K562 (cell line): ENCODE results near the gene RBBP8. TPM values are rescaled to one million over a fixed set of nuclear protein-coding genes. Genes with fewer than 3 reads are reported as not detected.

Experiments used
- EP400 ChIP-seq: fragments of 450-650 bp; IDR thresholded peaks from 2 replicates; pipeline ENCODE4 v1.6.1; 2017; ENCODE audit warnings: antibody characterized with exemption, mild to moderate bottlenecking, moderate library complexity
- HCFC1 ChIP-seq: IDR thresholded peaks from 2 replicates; pipeline ENCODE4 v1.6.1; 2012; ENCODE audit warnings: low read depth, low read length, improper control_type of control experiment
- HMGN3 ChIP-seq: IDR thresholded peaks from 2 replicates; pipeline ENCODE4 v1.6.1; 2011; ENCODE audit warnings: borderline replicate concordance, low read depth, mild to moderate bottlenecking, mixed read lengths, low read length; ENCODE audit not compliant: insufficient read length; ENCODE audit errors: extremely low read depth
- KAT7 ChIP-seq: sonication (generic); formaldehyde crosslinking; IDR thresholded peaks from 2 replicates; pipeline ENCODE4 v1.8.0; 2022; ENCODE audit warnings: missing genetic modification reagents, mild to moderate bottlenecking, borderline replicate concordance
- LCOR ChIP-seq: sonication (generic); formaldehyde crosslinking; IDR thresholded peaks from 2 replicates; pipeline ENCODE4 v1.8.0; 2022; ENCODE audit warnings: mild to moderate bottlenecking, missing genetic modification reagents
- MCM7 ChIP-seq, 2 experiments: fragments of 450-650 bp; IDR thresholded peaks; 2 replicates each; pipeline ENCODE4 v1.6.1; 2016 to 2018
- POLR2H ChIP-seq: IDR thresholded peaks from 2 replicates; pipeline ENCODE4 v1.6.1; 2016; ENCODE audit warnings: missing genetic modification characterization, low read depth, mild to moderate bottlenecking, control low read depth, missing compliant biosample characterization, moderate library complexity
- RBBP5 ChIP-seq: fragments of 200-600 bp; sonication (generic); IDR thresholded peaks from 2 replicates; pipeline ENCODE4 v1.6.1; 2012; ENCODE audit warnings: borderline replicate concordance, mild to moderate bottlenecking, low read length, control low read depth, inconsistent platforms; ENCODE audit not compliant: insufficient read depth, poor library complexity, severe bottlenecking
- RBFOX2 ChIP-seq: fragments of 200-400 bp; formaldehyde crosslinking; IDR thresholded peaks from 2 replicates; pipeline ENCODE4 v1.6.1; 2017; ENCODE audit warnings: low read depth, mild to moderate bottlenecking, low read length, moderate library complexity
- RCOR1 ChIP-seq, 2 experiments: IDR thresholded peaks; 2 replicates each; pipeline ENCODE4 v1.6.1; 2012; ENCODE audit warnings: low read depth in 2 of 2, low read length in 2 of 2, borderline replicate concordance in 1 of 2, improper control_type of control experiment in 1 of 2
- SMAD3 ChIP-seq: fragments of 450-650 bp; formaldehyde crosslinking; conservative IDR thresholded peaks from 2 replicates; pipeline ENCODE4 v1.4.0; 2020; ENCODE audit warnings: mild to moderate bottlenecking
- TAF9B ChIP-seq: fragments of 450-650 bp; IDR thresholded peaks from 2 replicates; pipeline ENCODE4 v1.6.1; 2018; ENCODE audit warnings: mild to moderate bottlenecking; ENCODE audit not compliant: partially characterized antibody
- THRAP3 ChIP-seq: fragments of 450-650 bp; IDR thresholded peaks from 2 replicates; pipeline ENCODE4 v1.6.1; 2016; ENCODE audit warnings: mild to moderate bottlenecking, inconsistent platforms, borderline replicate concordance
- polyA plus RNA-seq, 8 experiments: library from polyadenylated mRNA; depleted of rRNA in 4 of 8; stranded (reverse) in 5 of 8; unstranded in 3 of 8; fragments of >200 nt; fragmentation: Nextera tagmentation in 2 of 8; fragmentation: Illumina TruSeq in 1 of 8; extraction: Ambion mirVana in 2 of 8; extraction: Trizol in 1 of 8; gene quantifications; 2 replicates each; pipeline versions ENCODE4 v1.2.1 to v1.2.3, GENCODE V29; 2011 to 2014; ENCODE audit warnings: inconsistent platforms in 1 of 8, missing spikeins in 1 of 8
- total RNA-seq, 7 experiments: library from RNA; depleted of rRNA in 6 of 7; stranded (reverse); fragments of >200 nt in 6 of 7; fragmentation: Illumina TruSeq in 2 of 7; extraction: Trizol in 2 of 7; gene quantifications; 2 replicates each; pipeline versions ENCODE4 v1.2.1 to v1.2.3, GENCODE V29; 2011 to 2021; ENCODE audit warnings: low replicate concordance in 1 of 7
- TF ChIP-seq, protein P1 (sequence below), 3 experiments: fragments of 200-800 bp in 1 of 3; fragments of 250-450 bp in 1 of 3; fragments of 450-650 bp in 1 of 3; sonication (Bioruptor Pico) in 1 of 3; sonication (Bioruptor generic) in 1 of 3; formaldehyde crosslinking in 1 of 3; IDR thresholded peaks; 2 replicates each; pipeline versions ENCODE4 v1.6.1 to v1.8.0; 2016 to 2022; ENCODE audit warnings: mild to moderate bottlenecking in 2 of 3, missing genetic modification characterization in 2 of 3, missing compliant biosample characterization in 1 of 3, moderate library complexity in 1 of 3
- TF ChIP-seq, protein P2 (sequence below): fragments of 250-450 bp; sonication (Bioruptor Pico); IDR thresholded peaks from 2 replicates; pipeline ENCODE4 v1.4.0; 2020; ENCODE audit warnings: borderline replicate concordance
- TF ChIP-seq, protein P3 (sequence below), 2 experiments: fragments of 450-650 bp; IDR thresholded peaks; 2 replicates each; pipeline ENCODE4 v1.6.1; 2018; ENCODE audit warnings: mild to moderate bottlenecking in 2 of 2, low read depth in 1 of 2; ENCODE audit not compliant: partially characterized antibody in 2 of 2

The RBBP8 gene
- total and polyA plus RNA-seq, 9 of the 15 experiments (the other 6 are each of a cell fraction or from before 2014, with no cell fraction given): 28.4 to 63.1 (median 48.9) TPM

- TF ChIP-seq THRAP3: no peak
- TF ChIP-seq RBBP5: peak; percentile 94
- TF ChIP-seq RCOR1 (IDR thresholded peaks at IDR 0.05; ENCODE audit: borderline replicate concordance in 1 of 2, low read depth in 2 of 2, low read length in 2 of 2): no peak; a peak in 1 of 4 replicates
- peak; percentile 98 for TF ChIP-seq RBFOX2
- TF ChIP-seq POLR2H (tag): peak; percentile 84
- no peak for TF ChIP-seq KAT7 (CRISPR knock-in tag)
- TF ChIP-seq, protein P1, sequence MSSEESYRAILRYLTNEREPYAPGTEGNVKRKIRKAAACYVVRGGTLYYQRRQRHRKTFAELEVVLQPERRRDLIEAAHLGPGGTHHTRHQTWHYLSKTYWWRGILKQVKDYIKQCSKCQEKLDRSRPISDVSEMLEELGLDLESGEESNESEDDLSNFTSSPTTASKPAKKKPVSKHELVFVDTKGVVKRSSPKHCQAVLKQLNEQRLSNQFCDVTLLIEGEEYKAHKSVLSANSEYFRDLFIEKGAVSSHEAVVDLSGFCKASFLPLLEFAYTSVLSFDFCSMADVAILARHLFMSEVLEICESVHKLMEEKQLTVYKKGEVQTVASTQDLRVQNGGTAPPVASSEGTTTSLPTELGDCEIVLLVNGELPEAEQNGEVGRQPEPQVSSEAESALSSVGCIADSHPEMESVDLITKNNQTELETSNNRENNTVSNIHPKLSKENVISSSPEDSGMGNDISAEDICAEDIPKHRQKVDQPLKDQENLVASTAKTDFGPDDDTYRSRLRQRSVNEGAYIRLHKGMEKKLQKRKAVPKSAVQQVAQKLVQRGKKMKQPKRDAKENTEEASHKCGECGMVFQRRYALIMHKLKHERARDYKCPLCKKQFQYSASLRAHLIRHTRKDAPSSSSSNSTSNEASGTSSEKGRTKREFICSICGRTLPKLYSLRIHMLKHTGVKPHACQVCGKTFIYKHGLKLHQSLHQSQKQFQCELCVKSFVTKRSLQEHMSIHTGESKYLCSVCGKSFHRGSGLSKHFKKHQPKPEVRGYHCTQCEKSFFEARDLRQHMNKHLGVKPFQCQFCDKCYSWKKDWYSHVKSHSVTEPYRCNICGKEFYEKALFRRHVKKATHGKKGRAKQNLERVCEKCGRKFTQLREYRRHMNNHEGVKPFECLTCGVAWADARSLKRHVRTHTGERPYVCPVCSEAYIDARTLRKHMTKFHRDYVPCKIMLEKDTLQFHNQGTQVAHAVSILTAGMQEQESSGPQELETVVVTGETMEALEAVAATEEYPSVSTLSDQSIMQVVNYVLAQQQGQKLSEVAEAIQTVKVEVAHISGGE (CRISPR knock-in tag; IDR thresholded peaks at IDR 0.05): peak in 1 of 3 experiments; percentile 70; a peak in 1 of 6 replicates
- TF ChIP-seq EP400: peak; percentile 84
- TF ChIP-seq TAF9B: peak; percentile 41
- peak; percentile 30 for TF ChIP-seq HMGN3
- TF ChIP-seq MCM7 (IDR thresholded peaks at IDR 0.05): no peak
- peak; percentile 7; the same call in 1 of the 2 replicates for TF ChIP-seq HCFC1
- TF ChIP-seq, protein P2, sequence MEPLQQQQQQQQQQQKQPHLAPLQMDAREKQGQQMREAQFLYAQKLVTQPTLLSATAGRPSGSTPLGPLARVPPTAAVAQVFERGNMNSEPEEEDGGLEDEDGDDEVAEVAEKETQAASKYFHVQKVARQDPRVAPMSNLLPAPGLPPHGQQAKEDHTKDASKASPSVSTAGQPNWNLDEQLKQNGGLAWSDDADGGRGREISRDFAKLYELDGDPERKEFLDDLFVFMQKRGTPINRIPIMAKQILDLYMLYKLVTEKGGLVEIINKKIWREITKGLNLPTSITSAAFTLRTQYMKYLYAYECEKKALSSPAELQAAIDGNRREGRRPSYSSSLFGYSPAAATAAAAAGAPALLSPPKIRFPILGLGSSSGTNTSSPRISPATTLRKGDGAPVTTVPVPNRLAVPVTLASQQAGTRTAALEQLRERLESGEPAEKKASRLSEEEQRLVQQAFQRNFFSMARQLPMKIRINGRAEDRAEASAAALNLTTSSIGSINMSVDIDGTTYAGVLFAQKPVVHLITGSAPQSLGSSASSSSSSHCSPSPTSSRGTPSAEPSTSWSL (CRISPR knock-in tag): no peak
- TF ChIP-seq, protein P3, sequence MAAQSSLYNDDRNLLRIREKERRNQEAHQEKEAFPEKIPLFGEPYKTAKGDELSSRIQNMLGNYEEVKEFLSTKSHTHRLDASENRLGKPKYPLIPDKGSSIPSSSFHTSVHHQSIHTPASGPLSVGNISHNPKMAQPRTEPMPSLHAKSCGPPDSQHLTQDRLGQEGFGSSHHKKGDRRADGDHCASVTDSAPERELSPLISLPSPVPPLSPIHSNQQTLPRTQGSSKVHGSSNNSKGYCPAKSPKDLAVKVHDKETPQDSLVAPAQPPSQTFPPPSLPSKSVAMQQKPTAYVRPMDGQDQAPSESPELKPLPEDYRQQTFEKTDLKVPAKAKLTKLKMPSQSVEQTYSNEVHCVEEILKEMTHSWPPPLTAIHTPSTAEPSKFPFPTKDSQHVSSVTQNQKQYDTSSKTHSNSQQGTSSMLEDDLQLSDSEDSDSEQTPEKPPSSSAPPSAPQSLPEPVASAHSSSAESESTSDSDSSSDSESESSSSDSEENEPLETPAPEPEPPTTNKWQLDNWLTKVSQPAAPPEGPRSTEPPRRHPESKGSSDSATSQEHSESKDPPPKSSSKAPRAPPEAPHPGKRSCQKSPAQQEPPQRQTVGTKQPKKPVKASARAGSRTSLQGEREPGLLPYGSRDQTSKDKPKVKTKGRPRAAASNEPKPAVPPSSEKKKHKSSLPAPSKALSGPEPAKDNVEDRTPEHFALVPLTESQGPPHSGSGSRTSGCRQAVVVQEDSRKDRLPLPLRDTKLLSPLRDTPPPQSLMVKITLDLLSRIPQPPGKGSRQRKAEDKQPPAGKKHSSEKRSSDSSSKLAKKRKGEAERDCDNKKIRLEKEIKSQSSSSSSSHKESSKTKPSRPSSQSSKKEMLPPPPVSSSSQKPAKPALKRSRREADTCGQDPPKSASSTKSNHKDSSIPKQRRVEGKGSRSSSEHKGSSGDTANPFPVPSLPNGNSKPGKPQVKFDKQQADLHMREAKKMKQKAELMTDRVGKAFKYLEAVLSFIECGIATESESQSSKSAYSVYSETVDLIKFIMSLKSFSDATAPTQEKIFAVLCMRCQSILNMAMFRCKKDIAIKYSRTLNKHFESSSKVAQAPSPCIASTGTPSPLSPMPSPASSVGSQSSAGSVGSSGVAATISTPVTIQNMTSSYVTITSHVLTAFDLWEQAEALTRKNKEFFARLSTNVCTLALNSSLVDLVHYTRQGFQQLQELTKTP (IDR thresholded peaks at IDR 0.05; ENCODE audit: low read depth in 1 of 2, partially characterized antibody in 2 of 2): no peak
- TF ChIP-seq LCOR: peak; percentile 83
- TF ChIP-seq SMAD3 (CRISPR knock-in tag): 0 out of 2 replicates have a peak, but pooled peaks have one; percentile 47
Observed at GRCh38 chr18:22933206-22933965, at the start of gene RBBP8 (continued).
